ENCODE measurements around the gene AADAC.
"Not testable (repeated sequence)": the region's sequence is repeated elsewhere in the genome, so short reads cannot be mapped to it uniquely, and the experiment has no call there.

AADAC gene, protein sequence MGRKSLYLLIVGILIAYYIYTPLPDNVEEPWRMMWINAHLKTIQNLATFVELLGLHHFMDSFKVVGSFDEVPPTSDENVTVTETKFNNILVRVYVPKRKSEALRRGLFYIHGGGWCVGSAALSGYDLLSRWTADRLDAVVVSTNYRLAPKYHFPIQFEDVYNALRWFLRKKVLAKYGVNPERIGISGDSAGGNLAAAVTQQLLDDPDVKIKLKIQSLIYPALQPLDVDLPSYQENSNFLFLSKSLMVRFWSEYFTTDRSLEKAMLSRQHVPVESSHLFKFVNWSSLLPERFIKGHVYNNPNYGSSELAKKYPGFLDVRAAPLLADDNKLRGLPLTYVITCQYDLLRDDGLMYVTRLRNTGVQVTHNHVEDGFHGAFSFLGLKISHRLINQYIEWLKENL

GRCh38 chr3:151813799-151814198 is at the start of gene AADAC:
Gene AADAC, plus strand, starts transcription at chr3:151814116. Its CDS starts 47 bp downstream, at chr3:151814163.
- no peak for DNase-seq (ENCODE audit: low read depth, low spot score)

DNA sequence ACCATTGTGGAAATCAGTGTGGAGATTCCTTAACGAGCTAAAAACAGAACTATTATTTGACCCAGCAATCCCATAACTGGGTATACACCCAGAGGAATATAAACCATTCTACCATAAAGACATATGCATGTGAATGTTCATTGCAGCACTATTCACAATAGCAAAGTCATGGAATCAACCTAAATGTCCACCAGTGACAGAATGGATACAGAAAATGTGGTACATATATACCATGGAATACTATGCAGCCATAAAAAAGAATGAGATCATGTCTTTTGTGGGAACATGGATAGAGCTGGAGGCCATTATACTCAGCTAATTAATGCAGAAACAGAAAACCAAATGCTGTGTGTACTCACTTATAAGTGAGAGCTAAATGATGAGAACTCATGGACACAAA is 49.2 kb upstream of the AADAC start:
- DNase-seq (ENCODE audit: low read depth, low spot score): not testable (repeated sequence)

GRCh38 chr3:151765685-151766084 is 48.2 kb upstream of the AADAC start:
- no peak for DNase-seq (ENCODE audit: low read depth, low spot score)

GRCh38 chr3:151766454-151766853 is 47.5 kb upstream of the AADAC start:
- DNase-seq (ENCODE audit: low read depth, low spot score): no peak

DNA sequence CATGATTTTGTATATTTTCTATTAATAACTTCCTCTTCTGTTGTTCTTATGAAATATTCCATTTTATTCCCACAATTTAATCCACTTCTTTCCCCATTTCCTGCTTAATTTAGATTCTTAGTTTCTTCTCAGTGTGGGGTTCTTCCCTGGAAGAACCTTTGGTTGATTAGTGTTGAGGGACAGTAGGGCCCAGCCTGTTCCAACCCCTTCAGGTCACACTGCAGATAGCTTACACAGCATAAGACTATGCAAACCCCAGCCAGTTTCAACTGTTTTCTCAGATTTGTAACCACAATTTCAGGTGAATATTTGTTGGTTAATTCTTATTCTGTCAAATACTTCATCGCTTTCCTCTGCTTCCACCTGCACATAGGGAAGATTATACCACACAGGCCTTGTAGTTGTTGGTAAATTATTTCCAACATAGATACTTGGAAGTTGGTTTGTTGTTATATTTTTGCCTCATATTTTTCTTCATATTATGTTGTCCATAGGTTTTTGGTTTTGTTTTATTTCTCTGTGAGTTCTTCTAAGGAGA is 45.5 kb upstream of the AADAC start:
- DNase-seq (ENCODE audit: low read depth, low spot score): no peak

DNA sequence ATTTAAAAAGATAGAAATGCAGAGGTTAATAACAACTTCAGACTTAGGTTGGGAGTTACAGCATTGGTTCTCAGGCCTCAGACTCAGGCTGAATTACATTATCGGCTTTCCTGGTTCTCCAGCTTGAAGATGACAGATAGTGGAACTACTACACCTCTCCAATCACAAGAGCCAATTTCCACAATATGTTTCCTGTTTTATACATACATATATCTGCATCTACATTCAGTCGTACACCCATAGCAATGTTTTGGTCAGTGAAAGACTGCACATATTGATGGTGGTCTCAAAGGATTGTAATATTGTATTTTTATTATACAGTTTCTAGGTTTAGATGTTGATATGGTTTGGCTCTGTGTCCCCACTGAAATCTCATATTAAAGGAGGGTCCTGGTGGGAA is 44.7 kb upstream of the AADAC start:
- no peak for DNase-seq (ENCODE audit: low read depth, low spot score)

DNA sequence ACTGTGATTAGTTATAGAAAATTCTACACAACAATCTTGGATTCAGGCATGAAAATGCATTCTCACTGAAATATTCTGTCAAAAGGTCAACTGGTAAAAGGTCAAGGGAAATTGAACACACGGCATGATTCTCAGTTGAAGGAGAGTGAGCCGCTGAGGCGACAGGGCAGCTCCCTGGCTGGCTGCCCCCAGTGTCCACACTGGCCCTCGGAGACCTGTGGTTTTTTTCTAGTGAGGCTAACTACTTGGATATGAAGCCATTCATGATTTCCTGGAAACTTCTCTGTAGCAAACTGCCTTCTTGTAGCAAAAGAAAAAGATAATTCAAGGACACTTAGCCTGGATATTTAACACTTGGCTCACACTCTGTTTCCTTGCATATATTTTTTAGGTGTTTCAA is 43.0 kb upstream of the AADAC start:
- DNase-seq (ENCODE audit: low read depth, low spot score): no peak

GRCh38 chr3:151772825-151773480 is 41.0 kb upstream of the AADAC start:
- no peak for DNase-seq (ENCODE audit: low read depth, low spot score)

- DNase-seq (ENCODE audit: low read depth, low spot score): no peak
Observed at GRCh38 chr3:151774235-151774634, 39.7 kb upstream of the AADAC start.

DNA sequence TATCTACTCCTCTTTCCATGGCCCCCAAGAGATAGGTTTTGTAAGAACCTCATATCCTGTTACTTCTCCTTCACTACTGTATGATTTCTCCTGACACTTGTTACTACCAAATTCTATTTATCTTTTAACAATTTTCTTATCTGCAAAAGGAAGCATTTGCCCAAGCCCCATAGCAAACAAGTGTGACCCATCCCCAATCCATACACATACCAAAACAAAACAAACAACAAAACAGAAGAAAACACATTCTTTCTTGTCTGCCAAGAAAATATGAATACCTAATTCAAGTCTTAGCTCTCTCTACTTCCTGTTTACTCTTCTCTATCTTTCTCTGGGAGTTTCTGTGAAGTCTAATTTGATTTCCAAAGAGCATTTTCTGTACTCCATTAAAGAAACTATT is 39.0 kb upstream of the AADAC start:
- no peak for DNase-seq (ENCODE audit: low read depth, low spot score)

DNA sequence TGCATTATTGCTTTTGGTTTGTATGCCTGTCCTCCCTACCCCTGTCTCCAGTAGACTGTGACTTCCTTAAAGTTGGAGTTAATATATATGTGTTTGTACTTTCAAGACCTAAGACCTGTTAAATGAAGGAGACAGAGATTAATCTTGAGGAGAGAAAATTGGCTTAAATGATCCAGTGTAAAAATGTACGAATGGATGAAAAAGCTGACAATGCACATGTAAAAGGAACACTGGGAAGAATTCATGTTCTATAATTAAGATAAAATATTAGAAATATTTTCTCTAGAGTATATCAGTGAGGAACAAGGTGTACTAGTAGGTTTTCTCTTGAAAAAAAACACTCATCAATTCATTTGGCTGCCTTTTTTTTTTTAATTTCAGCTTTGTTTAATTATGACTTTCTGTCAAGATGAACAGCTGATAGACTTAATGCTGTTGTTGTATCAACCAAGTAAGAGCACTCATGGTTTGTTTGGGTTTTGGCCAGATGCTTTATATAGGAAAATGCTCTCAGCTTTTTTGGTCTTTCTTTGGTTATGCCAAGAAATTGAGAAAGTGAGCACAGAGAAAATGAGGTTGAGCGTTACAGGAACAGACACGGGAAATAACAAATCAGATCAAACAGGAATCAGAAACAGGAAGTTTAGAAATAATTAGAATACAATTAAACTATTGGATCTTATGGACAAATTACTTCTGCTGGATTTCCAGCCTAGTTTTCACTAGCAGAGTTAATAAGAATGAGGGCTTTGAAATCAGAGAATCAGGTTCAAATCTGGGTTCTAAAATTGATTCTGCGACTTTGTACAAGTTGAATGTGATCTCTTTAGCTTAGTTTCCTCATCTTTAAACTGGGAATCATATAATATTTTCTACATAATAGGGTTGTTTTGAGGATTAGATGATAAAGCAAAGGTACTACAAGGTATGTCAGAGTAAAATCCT is 38.3 kb upstream of the AADAC start:
- no peak for DNase-seq (ENCODE audit: low read depth, low spot score)

GRCh38 chr3:151776259-151776740 is 37.6 kb upstream of the AADAC start:
- no peak for DNase-seq (ENCODE audit: low read depth, low spot score)

DNA sequence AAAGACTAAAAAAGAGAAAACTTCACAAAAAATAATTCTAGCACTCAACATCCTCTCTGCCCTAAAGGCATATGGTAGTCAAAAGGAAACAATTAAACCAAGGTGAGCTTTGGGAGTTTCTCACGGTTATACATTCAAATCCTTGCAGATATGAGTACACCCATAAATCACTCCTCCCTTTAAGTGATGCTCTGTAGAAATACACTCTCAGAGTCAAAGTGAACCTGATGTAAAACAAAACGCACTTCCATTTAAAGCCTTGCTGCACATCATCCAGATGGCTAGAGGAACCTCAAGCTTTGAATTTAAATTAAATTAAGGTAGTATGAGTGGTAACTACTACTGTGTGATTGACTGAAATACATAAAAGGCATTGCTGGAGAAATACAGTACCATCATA is 36.0 kb upstream of the AADAC start:
- no peak for DNase-seq (ENCODE audit: low read depth, low spot score)

- no peak for DNase-seq (ENCODE audit: low read depth, low spot score)
Observed at GRCh38 chr3:151787626-151788025, 26.3 kb upstream of the AADAC start.

GRCh38 chr3:151788401-151788800 is 25.5 kb upstream of the AADAC start:
- no peak for DNase-seq (ENCODE audit: low read depth, low spot score)

- DNase-seq (ENCODE audit: low read depth, low spot score): no peak
Observed at GRCh38 chr3:151789853-151790463, 24.0 kb upstream of the AADAC start.

DNA sequence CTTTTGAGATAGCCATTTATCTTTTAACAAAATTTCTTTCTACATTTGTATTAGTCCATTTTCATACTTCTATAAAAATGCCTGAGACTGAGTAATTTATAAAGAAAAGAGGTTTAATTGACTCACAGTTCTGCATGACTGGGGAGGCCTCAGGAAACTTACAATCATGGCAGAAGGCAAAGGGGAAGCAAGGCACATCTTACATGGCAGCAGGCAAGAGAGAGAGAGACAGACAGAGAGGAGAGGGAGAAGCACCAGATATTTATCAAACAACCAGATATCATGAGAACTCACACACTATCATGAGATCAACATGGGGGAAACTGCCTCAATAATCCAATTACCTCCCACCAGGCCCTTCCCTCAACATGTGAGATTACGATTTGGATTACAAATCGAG is 23.2 kb upstream of the AADAC start:
- not testable (repeated sequence) for DNase-seq (ENCODE audit: low read depth, low spot score)

- no peak for DNase-seq (ENCODE audit: low read depth, low spot score)
Observed at GRCh38 chr3:151792411-151792810, 21.5 kb upstream of the AADAC start.

DNA sequence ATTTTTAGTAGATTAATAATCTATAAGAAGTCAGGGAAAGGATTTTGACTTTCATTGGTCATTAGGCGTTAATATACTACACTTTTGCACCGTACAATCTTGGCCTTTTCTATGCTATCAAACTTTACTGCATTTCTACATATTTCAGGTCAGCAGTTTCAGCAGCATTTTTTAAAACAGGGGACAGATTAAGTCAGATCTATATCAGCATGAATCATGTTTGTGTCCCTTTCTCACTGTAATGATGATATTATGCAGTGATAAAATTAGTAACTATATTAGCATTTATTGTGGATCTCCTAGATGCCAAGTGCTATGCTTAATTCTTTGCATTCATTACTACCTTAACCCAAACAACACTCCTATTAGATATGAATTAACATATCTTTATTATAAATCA is 20.3 kb upstream of the AADAC start:
- DNase-seq (ENCODE audit: low read depth, low spot score): no peak

- no peak for DNase-seq (ENCODE audit: low read depth, low spot score)
Observed at GRCh38 chr3:151794080-151794479, 19.8 kb upstream of the AADAC start.

DNA sequence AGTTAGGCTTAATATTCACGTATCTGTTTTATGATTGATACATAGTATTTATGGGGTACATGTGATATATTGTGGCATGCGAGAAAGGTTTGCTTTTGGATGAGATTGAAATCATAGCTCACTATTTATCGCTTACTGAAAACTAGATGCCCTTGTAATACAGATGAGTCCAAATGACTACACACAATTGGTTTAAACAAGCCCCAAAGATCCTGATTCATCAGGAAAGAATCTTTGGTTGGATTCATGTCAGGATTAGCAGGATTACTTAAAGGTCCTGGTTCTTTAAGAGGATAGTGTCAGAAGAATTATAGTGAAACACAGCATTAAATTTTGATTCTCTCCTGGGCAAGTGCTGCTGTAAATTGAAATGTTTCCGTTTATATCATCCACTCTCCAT is 18.6 kb upstream of the AADAC start:
- DNase-seq (ENCODE audit: low read depth, low spot score): no peak

Data from ELF-1 (cell line).